Fibroblast of lung (primary cell): ENCODE measurements around the gene SHISA5. TPM values are rescaled to one million over a fixed set of nuclear protein-coding genes. Genes with fewer than 3 reads are reported as not detected.

ENCODE experiments used
- DNase-seq, 2 donors: peaks; one replicate each; pipeline versions ENCODE4 v3.0.0 to v3.0.0-alpha.2; 2010; ENCODE audit warnings: low read depth in 2 of 2
- H2AFZ ChIP-seq: 2 replicates; pipeline ENCODE4 v1.5.1; 2012; ENCODE audit warnings: low read length, control low read depth, inconsistent platforms
- H3K27ac ChIP-seq: 2 replicates; pipeline ENCODE4 v1.5.1; 2011; ENCODE audit warnings: low read length, control low read depth; ENCODE audit not compliant: insufficient read depth
- H3K27me3 ChIP-seq: 2 replicates; pipeline ENCODE4 v1.5.1; 2011; ENCODE audit warnings: mild to moderate bottlenecking, low read length; ENCODE audit not compliant: control insufficient read depth, insufficient read depth
- H3K36me3 ChIP-seq: 2 replicates; pipeline ENCODE4 v1.5.1; 2011; ENCODE audit warnings: low read length; ENCODE audit not compliant: control insufficient read depth, insufficient read depth
- H3K4me1 ChIP-seq: 2 replicates; pipeline ENCODE4 v1.5.1; 2011; ENCODE audit warnings: low read length; ENCODE audit not compliant: control insufficient read depth, insufficient read depth; ENCODE audit errors: extremely low read depth
- H3K4me2 ChIP-seq: 2 replicates; pipeline ENCODE4 v1.5.1; 2011; ENCODE audit warnings: low read length, control low read depth; ENCODE audit not compliant: insufficient read depth; ENCODE audit errors: extremely low read depth
- H3K4me3 ChIP-seq, 4 experiments: fragments of 200-600 bp in 1 of 4; sonication (generic) in 1 of 4; replicated peaks in 1 of 4; 2 replicates each; pipeline ENCODE4 v1.5.1; 2011 to 2016; ENCODE audit warnings: low read length in 4 of 4, low read depth in 3 of 4, mild to moderate bottlenecking in 3 of 4, control low read depth in 2 of 4, inconsistent platforms in 1 of 4, mixed read lengths in 1 of 4; ENCODE audit not compliant: insufficient read depth in 1 of 4; ENCODE audit errors: control extremely low read depth in 1 of 4
- H3K79me2 ChIP-seq: 2 replicates; pipeline ENCODE4 v1.5.1; 2012; ENCODE audit warnings: mild to moderate bottlenecking, low read length, inconsistent platforms; ENCODE audit not compliant: control insufficient read depth, insufficient read depth
- H3K9ac ChIP-seq: 2 replicates; pipeline ENCODE4 v1.5.1; 2011; ENCODE audit warnings: mild to moderate bottlenecking, low read length, control low read depth; ENCODE audit not compliant: insufficient read depth
- H3K9me3 ChIP-seq: 2 replicates; pipeline ENCODE4 v1.5.1; 2012; ENCODE audit warnings: low read depth, low read length; ENCODE audit not compliant: control insufficient read depth, insufficient read depth
- H4K20me1 ChIP-seq: 2 replicates; pipeline ENCODE4 v1.5.1; 2011; ENCODE audit warnings: low read length; ENCODE audit not compliant: control insufficient read depth, insufficient read depth; ENCODE audit errors: extremely low read depth
- CTCF ChIP-seq, 2 donors: IDR thresholded peaks in 1 of 2; conservative IDR thresholded peaks in 1 of 2; 1 replicate in 1 of 2; 2 replicates in 1 of 2; pipeline ENCODE4 v1.5.1; 2011 to 2012; ENCODE audit warnings: low read length in 2 of 2, control low read depth in 1 of 2, inconsistent platforms in 1 of 2, low read depth in 1 of 2, mild to moderate bottlenecking in 1 of 2
- EZH2 ChIP-seq: IDR thresholded peaks from 2 replicates; pipeline ENCODE4 v1.5.1; 2012; ENCODE audit warnings: low read length, control low read depth, mild to moderate bottlenecking; ENCODE audit errors: missing control alignments
- polyA plus RNA-seq, 2 donors: library from polyadenylated mRNA; depleted of rRNA in 1 of 2; stranded (reverse) in 1 of 2; unstranded in 1 of 2; fragments of >200 nt; gene quantifications; 2 replicates each; pipeline ENCODE4 v1.2.1, GENCODE V29; 2011 to 2012; ENCODE audit warnings: missing spikeins in 1 of 2
- total RNA-seq: library from RNA; depleted of rRNA; stranded (reverse); fragments of >200 nt; gene quantifications from 2 replicates; pipeline ENCODE4 v1.2.1, GENCODE V29; 2014

Gene SHISA5
- total and polyA plus RNA-seq, 2 donors (not counting 1 experiment from before 2014, with no cell fraction given) = 136 to 139 TPM

GRCh38 chr3:48478626-48479555 is 25.1 kb downstream of the SHISA5 start:
- Histone ChIP-seq H3K27me3 (no peaks in the 10 kb centered on the region), H3K4me3 (no peak overlapping the region), H4K20me1 (no peaks in the 10 kb centered on the region), H3K9me3 (no peaks in the 10 kb centered on the region), H3K4me1 (no peaks in the 10 kb centered on the region), H3K9ac (no peak overlapping the region), H3K36me3 (no peaks in the 10 kb centered on the region), H3K79me2 (no peaks in the 10 kb centered on the region), H3K27ac (no peak overlapping the region), H2AFZ (no peak overlapping the region), H3K4me2 (no peak overlapping the region)
- DNase-seq = no peak
- no peak for TF ChIP-seq CTCF (conservative IDR thresholded peaks at IDR 0.05 in 1 of 2, IDR thresholded peaks at IDR 0.05 in 1 of 2; ENCODE audit: low read depth in 1 of 2, low read length in 2 of 2)
- TF ChIP-seq EZH2 = no peak

- H3K4me2 ChIP-seq = no peak overlapping the region
- no peak for TF ChIP-seq EZH2
- no peak for TF ChIP-seq CTCF (conservative IDR thresholded peaks at IDR 0.05 in 1 of 2, IDR thresholded peaks at IDR 0.05 in 1 of 2; ENCODE audit: low read depth in 1 of 2, low read length in 2 of 2)
- H2AFZ ChIP-seq = no peak overlapping the region
- H3K36me3 ChIP-seq = no peaks in the 10 kb centered on the region
- H3K27ac ChIP-seq = no peak overlapping the region
- no peak overlapping the region for H3K4me3 ChIP-seq
- DNase-seq = no peak
- H3K9me3 ChIP-seq = no peaks in the 10 kb centered on the region
- H3K27me3 ChIP-seq = no peaks in the 10 kb centered on the region
- no peak overlapping the region for H3K9ac ChIP-seq
- no peaks in the 10 kb centered on the region for H4K20me1 ChIP-seq
- H3K79me2 ChIP-seq = no peaks in the 10 kb centered on the region
- H3K4me1 ChIP-seq = peaks cover 4% of the 10 kb centered on the region
Observed at GRCh38 chr3:48477959-48478520, 25.9 kb downstream of the SHISA5 start.

- no peaks in the 10 kb centered on the region for H3K36me3 ChIP-seq
- H3K4me1 ChIP-seq = peaks cover 4% of the 10 kb centered on the region
- no peaks in the 10 kb centered on the region for H3K9me3 ChIP-seq
- DNase-seq = no peak
- TF ChIP-seq CTCF (conservative IDR thresholded peaks at IDR 0.05 in 1 of 2, IDR thresholded peaks at IDR 0.05 in 1 of 2; ENCODE audit: low read depth in 1 of 2, low read length in 2 of 2) (no peak), EZH2 (no peak)
- H3K79me2 ChIP-seq = peaks cover 13% of the 10 kb centered on the region
- H3K9ac ChIP-seq = no peak overlapping the region
- no peak overlapping the region for H3K4me3 ChIP-seq
- H3K27ac ChIP-seq = no peak overlapping the region
- H3K27me3 ChIP-seq = no peaks in the 10 kb centered on the region
- no peaks in the 10 kb centered on the region for H4K20me1 ChIP-seq
- no peak overlapping the region for H3K4me2 ChIP-seq
- H2AFZ ChIP-seq = no peak overlapping the region
Observed at GRCh38 chr3:48476426-48477053, 27.4 kb downstream of the SHISA5 start.
